K562 (cell line): ENCODE measurements around the gene THBS1.

Experiments used
- HNRNPL ChIP-seq: fragments of 200-400 bp; formaldehyde crosslinking; IDR thresholded peaks from 2 replicates; pipeline ENCODE4 v1.6.1; 2017; ENCODE audit warnings: low read depth, mild to moderate bottlenecking, low read length
- POLR2A ChIP-seq: fragments of 450-650 bp; conservative IDR thresholded peaks from 2 replicates; pipeline ENCODE4 v1.6.1; 2016
- TF ChIP-seq, protein P1 (sequence below): fragments of 250-450 bp; sonication (Bioruptor Pico); IDR thresholded peaks from 2 replicates; pipeline ENCODE4 v1.5.0; 2021; ENCODE audit warnings: mild to moderate bottlenecking, borderline replicate concordance

GRCh38 chr15:39642011-39642640 lies 61.2 kb downstream of the THBS1 start:
- TF ChIP-seq POLR2A = no peak
- TF ChIP-seq, protein P1, sequence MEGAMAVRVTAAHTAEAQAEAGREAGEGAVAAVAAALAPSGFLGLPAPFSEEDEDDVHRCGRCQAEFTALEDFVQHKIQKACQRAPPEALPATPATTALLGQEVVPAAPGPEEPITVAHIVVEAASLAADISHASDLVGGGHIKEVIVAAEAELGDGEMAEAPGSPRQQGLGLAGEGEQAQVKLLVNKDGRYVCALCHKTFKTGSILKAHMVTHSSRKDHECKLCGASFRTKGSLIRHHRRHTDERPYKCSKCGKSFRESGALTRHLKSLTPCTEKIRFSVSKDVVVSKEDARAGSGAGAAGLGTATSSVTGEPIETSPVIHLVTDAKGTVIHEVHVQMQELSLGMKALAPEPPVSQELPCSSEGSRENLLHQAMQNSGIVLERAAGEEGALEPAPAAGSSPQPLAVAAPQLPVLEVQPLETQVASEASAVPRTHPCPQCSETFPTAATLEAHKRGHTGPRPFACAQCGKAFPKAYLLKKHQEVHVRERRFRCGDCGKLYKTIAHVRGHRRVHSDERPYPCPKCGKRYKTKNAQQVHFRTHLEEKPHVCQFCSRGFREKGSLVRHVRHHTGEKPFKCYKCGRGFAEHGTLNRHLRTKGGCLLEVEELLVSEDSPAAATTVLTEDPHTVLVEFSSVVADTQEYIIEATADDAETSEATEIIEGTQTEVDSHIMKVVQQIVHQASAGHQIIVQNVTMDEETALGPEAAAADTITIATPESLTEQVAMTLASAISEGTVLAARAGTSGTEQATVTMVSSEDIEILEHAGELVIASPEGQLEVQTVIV (CRISPR knock-in tag) = no peak
- no peak for TF ChIP-seq HNRNPL
